HG02763 (cell line): ENCODE results near the gene MIS12.

ENCODE experiments used
- ATAC-seq: cut with Tn5 transposase; IDR thresholded peaks from one replicate; pipeline ENCODE4 v1.9.1; 2021; ENCODE audit warnings: mild to moderate bottlenecking, moderate library complexity; ENCODE audit not compliant: unreplicated experiment

The MIS12 gene

GRCh38 chr17:5532581-5532980 lies 46.2 kb downstream of the MIS12 start:
- no peak for ATAC-seq

- no peak for ATAC-seq
Observed at GRCh38 chr17:5533486-5534315, 47.3 kb downstream of the MIS12 start.

- ATAC-seq = no peak
Observed at GRCh38 chr17:5535436-5535835, 49.1 kb downstream of the MIS12 start.

GRCh38 chr17:5536866-5537650 lies 50.7 kb downstream of the MIS12 start:
- no peak for ATAC-seq

- ATAC-seq = no peak
Observed at GRCh38 chr17:5539286-5539685, 52.9 kb downstream of the MIS12 start.

- ATAC-seq = no peak
Observed at GRCh38 chr17:5540321-5540720, 54.0 kb downstream of the MIS12 start.
